SKM-1 treated with dmso at 0.1 percent for 144 hours (cell line): ENCODE data around the gene ZNF714.

ENCODE experiments used
- DNase-seq: peaks from one replicate; lab custom pipeline; 2025; ENCODE audit not compliant: unreplicated experiment; lab: John Stamatoyannopoulos, UW

The ZNF714 gene

GRCh38 chr19:21082011-21082975, at the start of gene ZNF714:
TSS of gene ZNF714 (plus strand) at chr19:21082203. CDS start at chr19:21098269, 16,066 bp downstream.
- peak; percentile 82 for DNase-seq

- no peak for DNase-seq
Observed at GRCh38 chr19:21045028-21045427, 37.0 kb upstream of the ZNF714 start.

- no peak for DNase-seq
Observed at GRCh38 chr19:21046489-21046888, 35.5 kb upstream of the ZNF714 start.

- no peak for DNase-seq
Observed at GRCh38 chr19:21047716-21048115, 34.3 kb upstream of the ZNF714 start.

GRCh38 chr19:21052902-21053301, 29.1 kb upstream of the ZNF714 start:
- DNase-seq = no peak

- no peak for DNase-seq
Observed at GRCh38 chr19:21065336-21065735, 16.7 kb upstream of the ZNF714 start.

- no peak for DNase-seq
Observed at GRCh38 chr19:21084343-21084742, 2.3 kb downstream of the ZNF714 start.

- DNase-seq = no peak
Observed at GRCh38 chr19:21087871-21088270, 5.9 kb downstream of the ZNF714 start.

GRCh38 chr19:21092109-21092508, 10.1 kb downstream of the ZNF714 start:
- DNase-seq = no peak

- DNase-seq = no peak
Observed at GRCh38 chr19:21094347-21095025, 12.5 kb downstream of the ZNF714 start.

GRCh38 chr19:21098291-21098690, 16.3 kb downstream of the ZNF714 start:
- no peak for DNase-seq

- no peak for DNase-seq
Observed at GRCh38 chr19:21101521-21102242, 19.7 kb downstream of the ZNF714 start.

- no peak for DNase-seq
Observed at GRCh38 chr19:21109116-21109515, 27.1 kb downstream of the ZNF714 start.

GRCh38 chr19:21110183-21110582, 28.2 kb downstream of the ZNF714 start:
- no peak for DNase-seq

- no peak for DNase-seq
Observed at GRCh38 chr19:21115430-21115829, 33.4 kb downstream of the ZNF714 start.

GRCh38 chr19:21117041-21117907, 35.3 kb downstream of the ZNF714 start:
- no peak for DNase-seq

- DNase-seq = no peak
Observed at GRCh38 chr19:21126078-21126477, 44.1 kb downstream of the ZNF714 start.

GRCh38 chr19:21127001-21127400, 45.0 kb downstream of the ZNF714 start:
- no peak for DNase-seq

- DNase-seq = no peak
Observed at GRCh38 chr19:21127898-21128297, 45.9 kb downstream of the ZNF714 start.

GRCh38 chr19:21128901-21129698, 47.1 kb downstream of the ZNF714 start:
- no peak for DNase-seq
